Measurements from ENCODE around the gene C9.
"Not testable (repeated sequence)": the region's sequence is repeated elsewhere in the genome, so short reads cannot be mapped to it uniquely, and the experiment has no call there.

C9 gene

GRCh38 chr5:39364367-39364766, at the start of gene C9:
Gene C9 (minus strand): TSS chr5:39364495. CDS start chr5:39364464, 31 bp downstream.
- no peak for DNase-seq

GRCh38 chr5:39413771-39414170, 49.5 kb upstream of the C9 start:
- no peak for DNase-seq

- DNase-seq = no peak
Measured at GRCh38 chr5:39412721-39413394, 48.6 kb upstream of the C9 start.

- no peak for DNase-seq
Measured at GRCh38 chr5:39411985-39412384, 47.7 kb upstream of the C9 start.

GRCh38 chr5:39411061-39411460, 46.8 kb upstream of the C9 start:
- DNase-seq = no peak

- DNase-seq = no peak
Measured at GRCh38 chr5:39409033-39409432, 44.7 kb upstream of the C9 start.

GRCh38 chr5:39405083-39405843, 41.0 kb upstream of the C9 start:
- no peak for DNase-seq

GRCh38 chr5:39403761-39404160, 39.5 kb upstream of the C9 start:
- DNase-seq = not testable (repeated sequence)

GRCh38 chr5:39402140-39402539, 37.8 kb upstream of the C9 start:
- DNase-seq = not testable (repeated sequence)

- DNase-seq = no peak
Measured at GRCh38 chr5:39400713-39401578, 36.7 kb upstream of the C9 start.

GRCh38 chr5:39399135-39400036, 35.1 kb upstream of the C9 start:
- DNase-seq = no peak

- no peak for DNase-seq
Measured at GRCh38 chr5:39396843-39397242, 32.5 kb upstream of the C9 start.

- DNase-seq = no peak
Measured at GRCh38 chr5:39395521-39395920, 31.2 kb upstream of the C9 start.

- DNase-seq = no peak
Measured at GRCh38 chr5:39394946-39395345, 30.7 kb upstream of the C9 start.

- DNase-seq = no peak
Measured at GRCh38 chr5:39390945-39391344, 26.6 kb upstream of the C9 start.

GRCh38 chr5:39387293-39387692, 23.0 kb upstream of the C9 start:
- no peak for DNase-seq

GRCh38 chr5:39384271-39384670, 20.0 kb upstream of the C9 start:
- DNase-seq = no peak

- DNase-seq = no peak
Measured at GRCh38 chr5:39381376-39381775, 17.1 kb upstream of the C9 start.

- no peak for DNase-seq
Measured at GRCh38 chr5:39379693-39380092, 15.4 kb upstream of the C9 start.

GRCh38 chr5:39377613-39378012, 13.3 kb upstream of the C9 start:
- no peak for DNase-seq

- DNase-seq = no peak
Measured at GRCh38 chr5:39376293-39376714, 12.0 kb upstream of the C9 start.

GRCh38 chr5:39373791-39374190, 9.5 kb upstream of the C9 start:
- no peak for DNase-seq

- DNase-seq = no peak
Measured at GRCh38 chr5:39371367-39371635, 7.0 kb upstream of the C9 start.
